GM10248 (cell line): ENCODE measurements around the gene LTB4R.

Source experiments
- CTCF ChIA-PET: fragments of 300-600 bp; sonication (Branson Sonifier 250); formaldehyde crosslinking; extraction: SDS; loops from one replicate; lab custom pipeline; 2021; ENCODE audit warnings: antibody characterized with exemption; lab: Yijun Ruan, JAX
- POLR2A ChIA-PET: fragments of 350-650 bp; sonication (Branson Sonifier 250); formaldehyde crosslinking; extraction: SDS; loops from one replicate; lab custom pipeline; 2020; ENCODE audit warnings: antibody characterized with exemption; lab: Yijun Ruan, JAX
- DNase-seq: peaks from one replicate; pipeline ENCODE4 v3.0.0; 2012; ENCODE audit errors: extremely low spot score
- TF ChIP-seq, protein P1 (sequence below): IDR thresholded peaks from 2 replicates; pipeline ENCODE4 v1.5.1; 2012; ENCODE audit warnings: mild to moderate bottlenecking, low read depth; ENCODE audit errors: extremely low read depth, missing control alignments, control extremely low read depth

The LTB4R gene

DNA sequence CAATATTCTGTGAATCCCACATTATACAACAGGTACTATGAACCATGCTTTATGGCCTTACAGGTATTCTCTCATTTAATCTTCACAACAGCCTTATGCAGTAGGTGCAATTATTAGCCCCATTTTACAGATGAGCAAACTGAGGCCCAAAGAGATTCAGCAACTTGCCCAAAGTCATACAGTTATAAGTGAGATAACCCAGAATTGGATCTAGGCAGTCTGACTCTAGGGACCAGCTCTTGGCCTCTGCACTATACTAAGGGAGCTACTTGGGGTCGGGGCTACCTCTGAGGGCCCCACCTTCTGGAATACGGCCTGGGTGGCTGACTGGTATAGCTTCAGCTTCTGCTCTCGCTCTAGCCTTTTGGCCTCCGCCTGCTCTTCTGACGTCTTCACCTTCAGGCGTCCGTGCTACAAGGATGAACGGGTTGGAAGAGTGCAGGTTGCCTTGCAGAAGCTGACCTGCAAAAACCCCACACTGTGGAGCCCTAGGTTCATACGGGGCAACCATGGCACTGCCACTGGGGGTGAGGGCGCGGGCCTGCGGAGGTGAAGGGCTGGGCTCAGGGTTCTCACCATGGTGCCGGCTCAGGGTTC is 40.7 kb upstream of the LTB4R start:
- TF ChIP-seq, protein P1, sequence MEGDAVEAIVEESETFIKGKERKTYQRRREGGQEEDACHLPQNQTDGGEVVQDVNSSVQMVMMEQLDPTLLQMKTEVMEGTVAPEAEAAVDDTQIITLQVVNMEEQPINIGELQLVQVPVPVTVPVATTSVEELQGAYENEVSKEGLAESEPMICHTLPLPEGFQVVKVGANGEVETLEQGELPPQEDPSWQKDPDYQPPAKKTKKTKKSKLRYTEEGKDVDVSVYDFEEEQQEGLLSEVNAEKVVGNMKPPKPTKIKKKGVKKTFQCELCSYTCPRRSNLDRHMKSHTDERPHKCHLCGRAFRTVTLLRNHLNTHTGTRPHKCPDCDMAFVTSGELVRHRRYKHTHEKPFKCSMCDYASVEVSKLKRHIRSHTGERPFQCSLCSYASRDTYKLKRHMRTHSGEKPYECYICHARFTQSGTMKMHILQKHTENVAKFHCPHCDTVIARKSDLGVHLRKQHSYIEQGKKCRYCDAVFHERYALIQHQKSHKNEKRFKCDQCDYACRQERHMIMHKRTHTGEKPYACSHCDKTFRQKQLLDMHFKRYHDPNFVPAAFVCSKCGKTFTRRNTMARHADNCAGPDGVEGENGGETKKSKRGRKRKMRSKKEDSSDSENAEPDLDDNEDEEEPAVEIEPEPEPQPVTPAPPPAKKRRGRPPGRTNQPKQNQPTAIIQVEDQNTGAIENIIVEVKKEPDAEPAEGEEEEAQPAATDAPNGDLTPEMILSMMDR = no peak
- CTCF ChIA-PET = interaction anchor here (0.8 to 9.2 kb wide), 24 partner anchors 8 to 161 kb away, joined by 3 to 68 read pairs (median 8); partner anchors contain the start of genes CHMP4A, CIDEB, DCAF11 and DHRS1
- DNase-seq = no peak
- POLR2A ChIA-PET = interaction anchor here (0.7 to 2.0 kb wide), 7 partner anchors 9 to 159 kb away, joined by 3 to 13 read pairs (median 6); partner anchors contain the start of genes CBLN3, KHNYN and TINF2

GRCh38 chr14:24271134-24271833 is 40.0 kb upstream of the LTB4R start, which contains the start of gene RABGGTA:
Gene RABGGTA (minus strand): TSS chr14:24271597. CDS start chr14:24271115, 482 bp downstream.
- ChIA-PET POLR2A (interaction anchor here (0.5 to 2.0 kb wide), 8 partner anchors 10 to 159 kb away, joined by 3 to 13 read pairs (median 5); partner anchors contain the start of genes CBLN3, KHNYN and TINF2), CTCF (interaction anchor here (0.8 to 9.2 kb wide), 27 partner anchors 9 to 161 kb away, joined by 3 to 68 read pairs (median 6); partner anchors contain the start of genes CHMP4A, CIDEB, DCAF11 and DHRS1)
- TF ChIP-seq, protein P1 = peak; percentile 88
- peak; percentile 96 for DNase-seq

- POLR2A ChIA-PET = interaction anchor here (1.2 to 2.0 kb wide), 4 partner anchors 10 to 29 kb away, joined by 6 to 13 read pairs (median 8); partner anchors contain the start of gene TINF2
- TF ChIP-seq, protein P1 = no peak
- no peak for DNase-seq
- CTCF ChIA-PET = interaction anchor here (0.7 to 9.2 kb wide), 15 partner anchors 9 to 159 kb away, joined by 3 to 68 read pairs (median 6); partner anchors contain the start of genes CHMP4A, CIDEB, IRF9 and KHNYN
Observed at GRCh38 chr14:24271834-24272263, 39.5 kb upstream of the LTB4R start.

GRCh38 chr14:24272467-24272866 is 38.8 kb upstream of the LTB4R start:
- POLR2A ChIA-PET = no interaction called here
- no peak for DNase-seq
- TF ChIP-seq, protein P1 = no peak
- CTCF ChIA-PET = interaction anchor here (0.7 to 9.2 kb wide), 8 partner anchors 9 to 61 kb away, joined by 3 to 68 read pairs (median 35); partner anchors contain the start of genes CIDEB, LTB4R2 and TINF2

DNA sequence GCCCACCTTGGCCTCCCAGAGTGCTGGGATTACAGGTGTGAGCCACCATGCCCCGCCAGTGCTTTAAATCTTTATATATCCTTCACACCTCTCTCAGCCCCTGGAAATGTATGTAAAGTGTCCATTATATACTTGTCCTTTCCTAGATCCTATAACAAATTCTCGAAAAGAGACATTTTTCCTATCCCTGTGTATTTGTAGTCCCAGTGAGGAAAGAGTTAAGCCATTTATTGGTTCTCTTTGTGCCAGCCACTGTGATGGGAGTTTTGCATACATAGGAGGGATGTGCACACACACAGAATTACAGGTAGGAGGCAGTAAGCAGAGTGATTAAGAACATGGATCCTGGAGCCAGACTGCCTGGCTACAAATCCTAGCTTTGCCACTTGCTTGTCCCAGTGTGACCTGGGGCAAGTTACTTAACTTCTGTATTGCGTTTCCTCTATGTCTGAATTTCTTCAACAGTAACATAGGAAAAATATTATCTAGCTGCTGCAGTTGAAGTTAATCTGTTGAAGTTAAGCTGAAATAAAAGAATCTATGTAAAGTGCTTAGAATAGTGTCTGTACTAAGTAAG is 37.8 kb upstream of the LTB4R start:
- TF ChIP-seq, protein P1 = no peak
- DNase-seq = no peak
- CTCF ChIA-PET = interaction anchor here (0.7 to 8.0 kb wide), 12 partner anchors 17 to 112 kb away, joined by 3 to 68 read pairs (median 5); partner anchors contain the start of genes CIDEB, IRF9, LTB4R and LTB4R2
- POLR2A ChIA-PET = interaction anchor here (1.5 kb wide), 1 partner anchor 31 kb away, joined by 12 read pairs; the partner anchor contains the start of gene TINF2
